Neuronal stem cell (in vitro differentiated cells): ENCODE results near the gene CAMKK2.

Source experiments
- DNase-seq: peaks from one replicate; pipeline ENCODE4 v3.0.0-alpha.2; 2013; ENCODE audit warnings: low spot score
- H2AFZ ChIP-seq: one replicate; pipeline ENCODE4 v1.6.1; 2013; ENCODE audit warnings: mild to moderate bottlenecking, low read length, inconsistent platforms
- H2AK5ac ChIP-seq: 2 replicates; pipeline ENCODE4 v1.6.1; 2013; ENCODE audit warnings: low read depth, mild to moderate bottlenecking, inconsistent platforms, low read length, moderate library complexity, mixed read lengths
- H2BK120ac ChIP-seq: 2 replicates; pipeline ENCODE4 v1.6.1; 2013; ENCODE audit warnings: low read depth, mild to moderate bottlenecking, inconsistent platforms, low read length, moderate library complexity, mixed read lengths
- H2BK12ac ChIP-seq: one replicate; pipeline ENCODE4 v1.6.1; 2013; ENCODE audit warnings: low read length, inconsistent platforms
- H2BK15ac ChIP-seq: 2 replicates; pipeline ENCODE4 v1.6.1; 2013; ENCODE audit warnings: mild to moderate bottlenecking, low read length, inconsistent platforms, mixed read lengths
- H2BK5ac ChIP-seq: one replicate; pipeline ENCODE4 v1.6.1; 2013; ENCODE audit warnings: inconsistent platforms, mild to moderate bottlenecking, low read length, moderate library complexity
- H3K14ac ChIP-seq: one replicate; pipeline ENCODE4 v1.6.1; 2013; ENCODE audit warnings: low read length, inconsistent platforms
- H3K18ac ChIP-seq: 2 replicates; pipeline ENCODE4 v1.6.1; 2013; ENCODE audit warnings: low read length, inconsistent platforms
- H3K23ac ChIP-seq: 2 replicates; pipeline ENCODE4 v1.6.1; 2013; ENCODE audit warnings: low read depth, mild to moderate bottlenecking, mixed read lengths, low read length, inconsistent platforms; ENCODE audit not compliant: poor library complexity
- H3K27ac ChIP-seq: replicated peaks from 3 replicates; pipeline ENCODE4 v1.5.1; 2013; ENCODE audit warnings: low read length, inconsistent platforms
- H3K27me3 ChIP-seq, 3 experiments: 2 replicates each; pipeline ENCODE4 v1.6.1; 2013; ENCODE audit warnings: low read length in 3 of 3, mild to moderate bottlenecking in 2 of 3, inconsistent platforms in 1 of 3, low read depth in 1 of 3, mixed read lengths in 1 of 3, moderate library complexity in 1 of 3; ENCODE audit not compliant: control insufficient read depth in 3 of 3, insufficient read depth in 3 of 3
- H3K36me3 ChIP-seq, 2 donors: replicated peaks in 1 of 2; 2 replicates each; pipeline ENCODE4 v1.6.1; 2013; ENCODE audit warnings: low read length in 2 of 2; ENCODE audit not compliant: control insufficient read depth in 2 of 2, insufficient read depth in 2 of 2
- H3K4ac ChIP-seq: 2 replicates; pipeline ENCODE4 v1.6.1; 2013; ENCODE audit warnings: inconsistent platforms, mild to moderate bottlenecking, low read length, moderate library complexity
- H3K4me1 ChIP-seq, 2 donors: 1 replicate in 1 of 2; 2 replicates in 1 of 2; pipeline ENCODE4 v1.6.1; 2013; ENCODE audit warnings: low read length in 2 of 2, low read depth in 1 of 2; ENCODE audit not compliant: control insufficient read depth in 2 of 2, insufficient read depth in 1 of 2
- H3K4me2 ChIP-seq: one replicate; pipeline ENCODE4 v1.6.1; 2013; ENCODE audit warnings: mild to moderate bottlenecking, low read length, inconsistent platforms; ENCODE audit not compliant: insufficient read depth, poor library complexity, severe bottlenecking
- H3K4me3 ChIP-seq, 2 donors: 2 replicates each; pipeline ENCODE4 v1.5.1; 2013; ENCODE audit warnings: low read length in 2 of 2, mild to moderate bottlenecking in 2 of 2, inconsistent platforms in 1 of 2, moderate library complexity in 1 of 2
- H3K79me1 ChIP-seq: one replicate; pipeline ENCODE4 v1.6.1; 2013; ENCODE audit warnings: low read depth, mild to moderate bottlenecking, inconsistent platforms, low read length, moderate library complexity
- H3K9ac ChIP-seq: one replicate; pipeline ENCODE4 v1.6.1; 2013; ENCODE audit warnings: mild to moderate bottlenecking, low read depth, low read length, inconsistent platforms; ENCODE audit not compliant: poor library complexity
- H3K9me3 ChIP-seq, 2 donors: replicated peaks in 1 of 2; 2 replicates each; pipeline versions ENCODE3 to v1.6.1; 2013; ENCODE audit warnings: low read length in 2 of 2, mild to moderate bottlenecking in 2 of 2, inconsistent platforms in 1 of 2, low read depth in 1 of 2, mixed read lengths in 1 of 2, moderate library complexity in 1 of 2; ENCODE audit not compliant: control insufficient read depth in 2 of 2, insufficient read depth in 1 of 2
- H4K8ac ChIP-seq: one replicate; pipeline ENCODE4 v1.6.1; 2013; ENCODE audit warnings: low read depth, mild to moderate bottlenecking, inconsistent platforms, low read length, moderate library complexity
- H4K91ac ChIP-seq: one replicate; pipeline ENCODE4 v1.6.1; 2013; ENCODE audit warnings: low read length, low read depth, mild to moderate bottlenecking, inconsistent platforms; ENCODE audit not compliant: poor library complexity
- WGBS, 2 donors: extraction: QIAGEN DNeasy Blood & Tissue Kit; methylation state at CpG; one replicate each; pipeline ENCODE4 v1.1.7; 2013; ENCODE audit warnings: missing lambda C conversion rate in 2 of 2, mixed read lengths in 1 of 2; ENCODE audit not compliant: insufficient read length in 2 of 2, insufficient replicate concordance in 1 of 2; ENCODE audit errors: extremely low coverage in 2 of 2; 5-methylcytosine and 5-hydroxymethylcytosine counted together

Gene CAMKK2

GRCh38 chr12:121218588-121219352 lies 77.7 kb downstream of the CAMKK2 start:
- Histone ChIP-seq H3K36me3 (peaks cover 3 to 6% of the 10 kb centered on the region in 2 donors), H2AFZ (no peak overlapping the region), H3K79me1 (peaks cover 5% of the 10 kb centered on the region), H3K4me2 (no peak overlapping the region), H3K4ac (no peak overlapping the region), H3K27ac (no peak overlapping the region), H4K91ac (no peak overlapping the region), H3K4me1 (no peaks in the 10 kb centered on the region), H3K14ac (no peak overlapping the region), H3K4me3 (no peak overlapping the region), H2AK5ac (no peak overlapping the region), H2BK12ac (no peak overlapping the region), H3K18ac (no peak overlapping the region), H2BK5ac (no peak overlapping the region), H3K9me3 (no peaks in the 10 kb centered on the region), H3K27me3 (no peaks in the 10 kb centered on the region), H3K9ac (no peak overlapping the region), H2BK120ac (no peak overlapping the region), H4K8ac (no peak overlapping the region), H2BK15ac (no peak overlapping the region), H3K23ac (no peak overlapping the region)
- no CpG with 5 or more reads among the region's 18 CpGs for WGBS, 2 donors
- DNase-seq: no peak

- Histone ChIP-seq H2BK12ac (no peak overlapping the region), H3K79me1 (peaks cover 2% of the 10 kb centered on the region), H2BK120ac (no peak overlapping the region), H4K8ac (no peak overlapping the region), H3K9me3 (no peaks in the 10 kb centered on the region), H3K9ac (no peak overlapping the region), H3K27me3 (no peaks in the 10 kb centered on the region), H3K23ac (no peak overlapping the region), H2BK5ac (no peak overlapping the region), H3K36me3 (peaks cover 0 to 2% of the 10 kb centered on the region in 2 donors), H2AFZ (no peak overlapping the region), H3K4me1 (no peaks in the 10 kb centered on the region), H3K18ac (no peak overlapping the region), H3K27ac (no peak overlapping the region), H3K4me3 (no peak overlapping the region), H2BK15ac (no peak overlapping the region), H3K4ac (no peak overlapping the region), H3K14ac (no peak overlapping the region), H4K91ac (no peak overlapping the region), H2AK5ac (no peak overlapping the region), H3K4me2 (no peak overlapping the region)
- no CpG with 5 or more reads among the region's 5 CpGs for whole genome bisulfite sequencing, 2 donors
- no peak for DNase-seq
Observed at GRCh38 chr12:121217761-121218160, 78.7 kb downstream of the CAMKK2 start.

GRCh38 chr12:121217063-121217462 lies 79.4 kb downstream of the CAMKK2 start:
- H3K18ac ChIP-seq: no peak overlapping the region
- H3K9me3 ChIP-seq: no peaks in the 10 kb centered on the region
- no peaks in the 10 kb centered on the region for H3K79me1 ChIP-seq
- H3K4me2 ChIP-seq: no peak overlapping the region
- no peak overlapping the region for H4K91ac ChIP-seq
- no peaks in the 10 kb centered on the region for H3K27me3 ChIP-seq
- peaks cover 0 to 2% of the 10 kb centered on the region in 2 donors for H3K36me3 ChIP-seq
- H2BK12ac ChIP-seq: no peak overlapping the region
- no peak overlapping the region for H2AK5ac ChIP-seq
- no peak for DNase-seq
- no peaks in the 10 kb centered on the region for H3K4me1 ChIP-seq
- no peak overlapping the region for H2AFZ ChIP-seq
- H3K4me3 ChIP-seq: no peak overlapping the region
- no peak overlapping the region for H2BK15ac ChIP-seq
- H4K8ac ChIP-seq: no peak overlapping the region
- no peak overlapping the region for H3K9ac ChIP-seq
- H3K23ac ChIP-seq: no peak overlapping the region
- H2BK120ac ChIP-seq: no peak overlapping the region
- H3K4ac ChIP-seq: no peak overlapping the region
- no peak overlapping the region for H3K14ac ChIP-seq
- H2BK5ac ChIP-seq: no peak overlapping the region
- H3K27ac ChIP-seq: no peak overlapping the region
- no CpG with 5 or more reads among the region's 8 CpGs for WGBS, 2 donors

- Histone ChIP-seq H3K27me3 (no peaks in the 10 kb centered on the region), H3K4me3 (no peak overlapping the region), H2BK120ac (no peak overlapping the region), H4K91ac (no peak overlapping the region), H2BK12ac (no peak overlapping the region), H2BK5ac (no peak overlapping the region), H2BK15ac (no peak overlapping the region), H3K36me3 (peaks cover 0 to 2% of the 10 kb centered on the region in 2 donors), H3K4ac (no peak overlapping the region), H2AFZ (no peak overlapping the region), H3K14ac (no peak overlapping the region), H3K4me1 (no peaks in the 10 kb centered on the region), H4K8ac (no peak overlapping the region), H3K18ac (no peak overlapping the region), H3K9ac (no peak overlapping the region), H3K23ac (no peak overlapping the region), H2AK5ac (no peak overlapping the region), H3K27ac (no peak overlapping the region), H3K4me2 (no peak overlapping the region), H3K79me1 (no peaks in the 10 kb centered on the region), H3K9me3 (no peaks in the 10 kb centered on the region)
- DNase-seq: no peak
- no CpG with 5 or more reads among the region's 4 CpGs for WGBS, 2 donors
Observed at GRCh38 chr12:121216102-121216501, 80.4 kb downstream of the CAMKK2 start.
